ENCODE measurements around the gene KDM2B.

KDM2B gene

DNA sequence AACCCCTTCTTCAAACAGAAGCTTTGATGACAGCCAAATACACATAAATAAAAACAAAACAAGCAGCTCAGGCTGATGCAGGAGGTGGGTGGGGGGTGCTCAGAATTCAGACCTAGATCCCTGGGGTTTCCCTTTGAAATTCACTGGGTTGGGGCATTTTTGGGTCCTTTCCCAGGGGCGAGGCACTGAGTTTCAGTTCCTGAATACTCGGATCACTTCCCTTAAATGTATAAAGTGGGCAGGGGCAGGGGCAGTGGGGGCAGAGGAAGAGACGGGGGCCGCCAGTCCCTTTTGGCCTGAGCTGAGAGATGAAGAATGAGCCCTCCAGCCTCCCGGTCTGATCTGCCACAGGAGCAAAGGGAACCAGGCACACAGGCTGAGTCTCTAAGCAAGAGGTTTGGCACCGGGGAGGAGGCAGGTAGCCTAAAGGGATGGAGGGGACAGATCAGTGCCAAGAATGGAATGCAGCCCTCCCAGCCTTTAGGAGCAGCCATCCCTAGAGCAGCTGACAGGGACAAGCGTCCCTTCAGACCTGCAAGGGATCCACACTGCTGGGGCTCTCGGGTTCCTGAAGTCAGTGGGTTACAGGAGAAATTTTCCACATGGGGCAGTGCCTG, 20.3 kb downstream of the KDM2B start:
- no peak for DNase-seq

DNA sequence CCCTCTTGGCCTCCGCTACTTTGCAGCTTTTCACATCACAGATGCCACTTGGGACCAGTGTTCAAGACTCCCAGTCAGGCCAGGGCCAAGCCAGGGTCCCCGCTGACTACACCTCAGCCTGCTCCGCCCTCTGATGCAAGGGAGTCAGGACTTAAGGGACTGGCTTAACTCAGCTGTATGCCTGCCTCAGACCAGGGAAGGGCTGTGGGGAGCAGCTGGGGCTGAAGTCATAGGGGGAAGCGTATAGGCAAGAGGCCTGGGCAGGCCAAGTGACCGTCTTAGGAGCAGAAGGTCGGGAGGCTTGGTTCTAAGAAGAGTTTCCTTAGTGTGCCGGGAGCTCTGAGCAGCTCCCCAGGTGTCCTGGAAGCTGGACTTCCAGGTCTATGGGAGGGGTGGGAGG, 21.9 kb downstream of the KDM2B start:
- DNase-seq: no peak

DNA sequence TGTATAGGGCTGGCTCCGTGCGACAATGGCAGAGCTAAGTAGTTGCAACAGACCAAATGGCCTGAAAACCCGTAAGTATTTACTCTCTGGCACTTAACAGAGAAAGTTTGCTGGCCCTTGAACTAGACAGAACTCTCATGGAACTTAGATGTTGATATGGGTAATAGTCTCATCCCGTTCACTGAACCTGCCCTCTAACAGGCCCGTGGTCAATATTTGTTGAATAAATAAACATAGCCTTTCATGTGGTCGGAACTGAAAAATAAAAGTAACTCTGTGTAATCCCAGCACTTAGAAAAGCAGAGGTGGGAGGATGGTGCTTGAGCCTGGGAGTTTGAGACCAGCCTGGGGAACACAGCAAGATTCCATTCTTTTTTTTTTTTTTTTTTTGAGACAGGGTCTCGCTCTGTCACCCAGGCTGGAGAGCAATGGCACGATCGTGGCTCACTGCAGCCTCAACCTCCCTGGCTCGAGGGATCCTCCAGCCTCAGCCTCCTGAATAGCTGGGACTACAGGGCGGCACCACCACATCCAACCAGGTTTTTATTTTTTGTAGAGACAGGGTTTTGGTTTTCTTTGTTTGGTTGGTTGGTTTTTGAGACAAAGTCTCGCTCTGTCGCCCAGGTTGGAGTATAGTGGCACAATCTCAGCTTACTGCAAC, 29.7 kb downstream of the KDM2B start:
- no peak for DNase-seq

DNA sequence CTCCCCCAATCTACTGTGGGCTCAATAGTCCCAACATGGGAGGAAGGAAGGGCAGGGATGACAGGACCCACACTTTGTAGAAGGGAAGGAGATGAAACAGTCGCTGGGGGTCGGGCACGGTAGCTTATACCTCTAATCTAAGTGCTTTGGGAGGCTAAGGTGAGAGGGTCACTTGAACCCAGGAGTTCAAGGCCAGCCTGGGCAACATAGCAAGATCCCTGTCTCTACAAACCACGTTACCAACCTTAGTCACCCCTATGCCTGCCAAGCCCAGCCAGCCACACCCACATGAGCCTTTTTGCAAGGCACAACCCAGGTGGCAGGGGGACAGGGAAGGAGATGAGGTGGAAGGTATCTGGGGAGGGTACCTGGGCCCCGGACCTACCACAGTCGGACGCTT, 31.7 kb downstream of the KDM2B start:
- DNase-seq: no peak

DNA sequence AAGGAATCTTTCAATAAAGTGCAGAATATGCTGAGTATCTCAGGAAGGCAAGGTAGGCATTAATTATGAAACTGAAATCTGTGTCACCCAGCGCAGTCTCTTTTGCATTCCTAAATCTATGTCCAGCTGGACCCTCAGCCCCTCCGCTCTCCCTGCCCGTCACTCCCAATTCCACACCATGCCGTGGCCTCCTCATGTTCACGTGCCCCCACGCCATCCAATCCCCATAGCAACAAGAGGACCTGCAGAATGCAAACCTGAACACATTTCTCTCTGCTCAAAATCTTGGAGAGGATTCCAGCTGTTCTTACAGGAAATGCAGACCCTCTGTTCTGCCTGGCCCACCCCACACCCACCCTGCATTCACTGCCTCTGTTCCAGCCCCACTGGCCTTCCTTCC, 35.3 kb downstream of the KDM2B start:
- no peak for DNase-seq

DNA sequence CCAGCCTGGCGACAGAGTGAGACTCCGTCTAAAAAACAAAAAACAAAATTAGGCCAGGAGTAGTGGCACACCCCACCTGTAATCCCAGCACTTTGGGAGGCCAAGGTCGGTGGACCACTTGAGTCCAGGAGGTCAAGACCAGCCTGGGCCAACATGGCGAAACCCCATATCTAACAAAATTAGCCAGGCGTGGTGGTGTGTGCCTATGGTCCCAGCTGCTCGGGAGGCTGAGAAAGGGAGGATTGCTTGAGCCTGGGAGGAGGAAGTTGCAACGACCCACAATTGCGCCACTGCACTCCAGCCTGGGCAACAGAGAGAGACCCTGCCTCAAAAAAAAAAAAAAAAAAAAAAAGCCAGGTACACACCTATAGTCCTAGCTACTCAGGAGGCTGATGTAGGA, 37.0 kb downstream of the KDM2B start:
- no peak for DNase-seq

DNA sequence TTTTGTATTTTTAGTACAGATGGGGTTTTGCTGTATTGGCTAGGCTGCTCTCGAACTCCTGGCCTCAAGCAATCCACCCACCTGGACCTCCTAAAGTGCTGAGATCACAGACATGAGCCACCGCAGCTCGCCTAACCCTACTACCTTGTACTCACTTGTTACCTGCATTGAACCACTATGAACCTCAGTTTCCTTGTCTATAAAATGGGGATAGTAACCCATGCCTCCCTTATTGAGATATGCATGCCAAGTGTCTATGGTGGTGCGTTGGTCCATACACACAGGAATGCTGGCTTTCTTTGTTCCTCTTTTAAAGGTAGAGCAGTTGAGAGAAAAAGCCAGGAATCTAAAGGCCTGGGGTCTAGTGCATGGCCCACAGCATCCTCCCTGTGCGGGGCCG, 40.9 kb downstream of the KDM2B start:
- no peak for DNase-seq

DNA sequence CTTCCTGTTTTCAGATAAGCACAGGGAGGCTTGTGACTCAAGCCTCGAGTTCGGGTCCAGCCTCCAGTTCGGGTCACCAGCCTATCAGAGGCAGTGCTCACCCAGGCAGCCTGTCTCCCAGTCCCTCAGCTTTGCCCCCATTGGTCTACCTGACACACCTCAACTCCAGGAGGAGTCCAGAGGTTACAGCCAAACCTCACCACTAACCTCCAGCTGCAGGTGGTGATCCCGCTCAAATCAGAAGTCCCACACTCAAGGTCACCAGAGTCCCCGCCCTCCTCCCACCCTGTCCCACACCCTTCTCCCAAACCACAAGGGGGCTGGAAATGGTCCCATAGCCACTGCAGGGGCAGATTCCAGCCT, 42.1 kb downstream of the KDM2B start:
- no peak for DNase-seq

DNA sequence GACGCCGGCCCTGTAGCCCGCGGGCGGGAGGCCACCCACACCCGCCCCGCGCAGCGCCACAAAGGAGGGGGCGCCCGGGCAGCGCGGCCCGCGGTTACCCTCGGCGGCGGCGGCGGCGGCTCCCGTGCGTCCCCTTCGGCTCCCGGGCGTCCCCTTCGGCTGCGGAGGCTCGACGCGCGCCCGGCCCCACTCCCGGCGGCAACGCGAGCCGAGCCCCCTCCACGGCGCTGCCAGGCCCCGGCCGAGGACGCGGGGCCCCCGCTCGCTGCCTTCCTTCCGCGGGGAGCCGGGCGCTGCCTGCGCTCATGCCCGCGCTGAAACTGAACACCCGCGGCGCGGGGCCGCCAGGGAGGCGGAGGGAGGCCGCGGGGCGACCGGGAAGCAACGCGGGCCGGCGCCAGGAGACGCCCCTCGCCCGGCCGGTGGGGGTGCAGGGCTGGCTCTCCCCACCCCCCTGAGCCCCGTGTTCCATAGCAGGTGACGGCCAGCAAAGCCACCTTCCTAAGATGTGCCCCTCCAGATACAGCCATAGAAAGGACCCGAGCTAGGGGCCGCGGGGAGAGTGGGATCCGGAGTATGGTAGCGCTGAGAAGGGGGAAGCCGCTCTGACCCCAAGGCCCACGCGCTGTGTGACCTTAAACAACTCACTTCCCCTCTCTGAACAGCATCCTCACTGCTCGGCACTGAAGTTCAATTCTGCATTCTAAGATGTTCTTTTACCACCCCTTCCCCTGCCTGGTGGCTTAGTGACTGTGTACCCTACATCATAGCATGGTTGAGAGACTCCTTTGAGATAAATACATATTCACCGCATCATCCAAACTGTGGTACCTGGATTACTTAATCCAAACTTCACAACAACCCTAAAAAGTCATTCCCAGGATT, 42.8 kb downstream of the KDM2B start:
- DNase-seq: peak; percentile 18 to 22

DNA sequence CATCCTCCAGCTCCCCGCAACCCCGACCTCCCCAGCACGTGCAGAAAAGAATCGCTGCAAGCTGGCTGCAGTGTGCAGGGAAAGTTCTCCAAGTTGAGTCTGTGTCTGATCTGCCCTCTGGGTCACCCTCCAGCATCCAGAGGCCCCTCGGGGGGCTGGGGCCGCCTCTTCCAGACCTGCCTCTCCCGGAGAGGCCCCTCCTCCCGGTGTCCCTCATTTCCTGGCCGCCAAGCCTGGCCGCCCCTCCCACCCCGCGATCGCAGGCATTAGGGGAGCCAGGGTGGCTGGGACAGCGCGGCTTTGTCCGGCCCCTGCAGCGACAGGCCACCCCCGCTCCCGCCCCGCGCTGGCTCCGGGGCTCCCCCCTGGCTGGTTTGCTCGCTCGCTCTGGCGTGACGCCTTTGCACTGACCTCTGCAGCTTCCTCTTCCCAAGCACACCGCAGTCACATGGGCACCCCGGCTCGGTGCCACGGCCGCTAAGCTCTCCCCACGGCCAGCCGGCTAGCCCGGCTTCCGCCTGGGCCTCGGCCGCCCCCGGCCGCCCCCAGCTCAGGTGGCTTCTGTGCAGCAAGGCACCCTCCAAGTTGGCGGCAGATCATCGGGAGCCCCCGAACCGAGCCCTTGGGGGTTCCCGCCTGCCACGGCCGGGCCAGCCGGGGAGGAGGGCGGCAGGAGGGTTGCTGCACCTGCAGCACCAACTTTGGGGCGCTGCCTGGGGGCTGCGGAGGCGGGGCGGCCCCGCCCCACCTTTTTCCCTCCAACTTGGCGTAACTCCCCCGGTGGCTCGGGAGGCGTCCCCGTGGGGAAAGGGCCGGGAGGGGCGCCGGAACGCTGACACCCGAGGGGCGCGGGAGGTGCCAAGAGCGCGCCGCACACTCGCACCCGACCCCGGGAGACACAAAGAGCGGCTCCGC, 43.7 kb downstream of the KDM2B start:
- peak; percentile 77 to 79 for DNase-seq

DNA sequence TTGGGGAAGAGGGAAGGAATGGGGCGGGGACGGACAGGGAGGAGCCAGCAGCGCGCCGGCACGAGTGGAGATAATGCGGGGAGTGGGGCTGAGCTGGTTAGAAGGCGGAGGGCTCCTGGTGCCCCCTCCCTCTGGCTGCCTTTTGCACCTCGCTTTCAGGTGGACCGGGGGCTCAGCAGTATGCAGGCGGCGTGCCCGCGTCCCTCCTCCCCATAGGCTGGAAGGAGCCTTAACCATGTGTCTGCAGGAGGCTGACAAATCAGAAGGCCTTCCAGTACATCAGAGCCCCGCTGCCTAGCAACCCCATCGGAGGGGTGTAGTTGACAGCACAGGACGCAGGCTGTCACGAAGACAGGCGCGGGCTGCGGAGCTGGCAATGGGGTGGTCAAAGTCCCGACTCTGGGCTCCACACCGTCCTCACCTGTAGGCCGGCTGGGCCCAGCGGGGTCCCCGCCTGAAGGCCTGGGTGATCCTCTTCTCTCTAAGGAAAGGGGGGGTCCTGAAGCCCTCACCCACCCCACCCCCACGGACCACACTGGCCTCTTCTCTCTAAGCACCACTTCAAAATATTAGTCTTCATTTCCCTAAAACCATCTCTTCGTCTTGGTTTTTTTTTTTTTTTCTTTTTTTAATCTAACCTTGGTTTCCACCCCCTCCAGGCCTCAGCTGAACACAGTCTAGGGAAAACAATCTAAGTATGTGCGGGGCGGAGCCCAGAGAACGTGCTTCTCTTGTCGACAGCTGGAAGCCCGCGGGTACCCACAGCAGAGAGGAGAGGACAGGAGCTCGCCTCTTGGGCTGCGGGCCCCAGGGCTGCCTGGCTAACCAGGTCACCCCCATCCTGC, 44.5 kb downstream of the KDM2B start:
- peak; percentile 41 to 65 for DNase-seq

DNA sequence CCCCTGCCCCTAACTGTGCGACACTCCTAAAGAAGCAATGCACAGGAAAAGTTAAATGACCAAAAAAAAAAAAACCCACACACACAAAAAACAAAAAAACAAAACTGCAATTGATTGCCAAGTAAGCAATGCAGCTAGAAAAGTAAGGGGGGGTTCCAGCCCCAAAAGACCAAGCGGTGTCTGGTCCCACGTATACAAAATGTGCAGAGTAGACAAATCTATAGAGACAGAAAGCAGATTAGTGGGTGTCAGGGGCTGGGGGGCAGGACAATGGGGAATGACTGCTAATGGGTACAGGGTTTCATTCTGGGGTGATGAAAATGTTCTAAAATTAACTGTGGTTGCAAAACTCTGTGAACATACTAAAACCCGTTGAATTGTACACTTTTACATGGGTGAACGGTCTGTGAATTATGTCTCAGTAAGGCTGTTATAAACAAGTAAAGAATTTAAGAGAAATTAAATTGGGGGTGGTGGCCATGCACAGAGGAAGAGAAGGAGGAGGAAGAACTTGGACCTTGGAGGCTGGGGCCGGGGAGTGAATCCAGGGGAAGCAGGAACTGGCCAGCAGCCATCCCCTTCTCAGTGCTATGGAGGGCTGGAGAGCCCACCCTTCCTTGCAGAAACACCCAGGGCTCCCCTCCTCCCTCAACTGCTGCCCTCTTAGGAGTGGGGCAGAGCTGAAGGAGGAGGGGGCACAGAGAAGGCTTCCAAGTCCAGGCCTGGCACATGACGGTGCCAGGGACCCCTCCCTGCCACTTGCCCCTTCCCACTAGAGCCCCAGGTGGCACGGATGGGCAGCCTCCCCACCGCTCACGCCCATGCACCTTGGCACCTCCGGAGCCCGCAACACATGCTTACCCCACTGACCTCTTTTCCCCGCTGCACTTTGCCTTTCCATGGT, 45.4 kb downstream of the KDM2B start:
- DNase-seq: no peak

DNA sequence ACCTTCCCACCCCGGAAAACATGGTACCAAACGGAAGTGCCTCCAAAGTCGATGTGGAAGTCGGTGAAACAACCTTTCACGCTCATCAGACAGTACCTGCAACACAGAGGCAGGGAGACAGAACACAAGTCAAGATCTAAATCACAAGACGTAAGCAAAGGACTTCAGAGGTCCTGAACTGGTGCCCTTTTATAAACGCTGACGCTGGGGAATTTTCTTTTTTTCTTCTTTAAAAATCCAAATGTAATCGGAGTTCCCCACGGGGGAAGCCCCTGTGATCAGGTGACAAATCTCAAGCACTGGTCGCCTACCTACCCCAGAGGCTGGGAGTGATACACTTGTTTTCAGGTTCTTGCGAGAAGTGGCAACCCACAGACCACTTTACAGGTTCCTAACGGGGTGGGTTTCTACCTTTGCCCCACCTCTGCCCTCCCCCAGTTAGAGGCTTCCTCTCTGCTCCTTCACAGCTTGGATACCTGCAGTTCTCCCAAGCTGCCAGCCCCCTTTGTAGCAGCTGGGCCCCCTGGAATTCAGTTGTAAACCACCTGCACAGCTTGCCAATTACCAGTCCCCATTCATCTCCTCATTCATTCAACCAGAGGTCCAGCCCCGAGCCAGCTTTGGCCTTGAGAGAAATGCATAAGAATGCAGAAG, 46.2 kb downstream of the KDM2B start:
- DNase-seq: no peak

DNA sequence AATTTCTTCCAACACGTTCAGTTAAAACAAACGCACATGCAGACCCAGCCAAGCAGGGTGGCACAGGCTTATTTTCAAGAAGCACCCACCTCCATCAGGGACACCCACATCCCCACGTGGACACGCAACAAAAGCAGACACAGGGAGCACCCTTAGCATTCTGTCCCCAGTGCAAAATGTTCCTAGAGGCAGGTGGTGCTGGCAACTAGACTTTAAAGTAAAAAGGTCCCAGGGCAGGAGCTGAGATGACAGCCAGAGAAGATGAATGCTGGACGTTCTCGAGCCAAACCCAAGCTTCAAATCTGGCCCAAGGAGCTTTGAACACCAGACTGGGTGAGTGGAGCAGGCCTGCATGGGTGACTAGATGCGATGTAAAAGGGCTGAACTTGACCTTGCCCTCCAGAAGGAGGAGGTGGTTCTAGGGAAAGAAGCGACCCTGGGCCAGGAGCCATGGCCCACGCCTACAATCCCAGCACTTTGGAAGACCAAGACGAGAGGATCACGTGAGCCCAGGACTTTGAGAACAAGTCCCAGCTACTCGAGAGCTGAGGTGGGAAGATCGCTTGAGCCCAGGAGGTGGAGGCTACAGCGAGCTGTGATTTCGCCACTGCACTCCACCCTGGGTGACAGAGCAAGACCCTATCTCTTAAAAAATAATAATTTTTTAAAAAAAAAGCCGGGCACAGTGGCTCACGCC, 47.3 kb downstream of the KDM2B start:
- no peak for DNase-seq

DNA sequence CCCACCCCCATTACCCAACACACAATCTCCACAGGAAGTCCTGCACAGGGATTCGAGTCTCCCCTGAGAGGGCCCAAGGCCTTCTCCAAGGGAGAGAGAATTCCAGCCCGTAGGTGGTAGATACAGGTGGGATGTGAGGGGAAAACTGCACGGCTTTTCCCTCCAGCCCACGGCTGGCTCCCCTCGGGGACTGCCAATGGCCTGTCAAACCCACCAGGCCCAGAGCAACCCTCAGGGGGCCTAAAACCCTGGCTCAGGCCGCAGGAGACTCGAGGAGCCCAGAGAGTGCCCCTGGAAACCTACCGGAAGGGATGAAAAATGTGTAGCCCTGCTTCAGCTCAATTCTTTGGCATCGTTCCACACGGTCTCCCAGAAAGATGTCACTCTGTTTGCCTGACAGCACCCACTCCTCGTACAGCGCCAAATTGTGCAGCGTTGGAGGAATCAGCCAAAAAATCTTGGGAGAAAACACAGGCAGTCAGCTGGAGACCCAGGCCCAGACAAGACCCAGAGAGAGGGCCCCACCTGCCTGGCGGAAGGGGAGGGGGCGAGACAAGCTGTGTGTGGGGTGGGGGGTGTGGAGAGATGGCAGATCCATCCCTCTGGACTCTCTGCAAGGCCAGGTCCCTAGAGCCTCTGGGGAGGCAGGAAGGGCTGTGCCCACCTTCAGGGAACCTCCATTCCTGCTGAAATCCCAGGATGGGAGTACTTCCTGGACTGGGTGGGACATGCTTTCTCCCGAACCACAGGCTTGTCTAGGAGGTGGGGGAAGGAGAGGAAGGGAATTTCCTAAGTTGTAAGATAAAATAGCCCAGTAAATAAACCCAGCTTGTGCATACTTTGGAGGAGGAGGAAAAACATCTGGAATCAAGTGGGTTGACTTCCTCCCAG, 48.1 kb downstream of the KDM2B start:
- no peak for DNase-seq

DNA sequence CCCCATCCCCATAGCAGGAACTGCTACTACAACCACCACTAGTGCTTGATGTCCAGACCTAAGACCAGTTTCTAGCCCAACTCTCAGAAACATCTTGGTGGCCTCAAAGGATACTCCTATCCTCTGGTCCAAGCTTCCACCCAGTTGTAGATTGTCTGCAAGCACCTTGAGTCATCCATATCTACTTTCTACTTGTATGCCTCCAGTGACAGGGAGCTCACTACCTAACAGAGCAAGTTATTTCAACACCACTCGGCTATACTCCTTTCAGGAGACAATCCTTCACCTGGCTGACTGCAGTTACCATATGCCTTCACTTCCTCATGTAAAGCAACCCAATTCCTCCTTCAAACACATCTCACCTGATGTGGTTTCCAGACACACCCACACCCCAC, 49.5 kb downstream of the KDM2B start:
- DNase-seq: no peak

DNA sequence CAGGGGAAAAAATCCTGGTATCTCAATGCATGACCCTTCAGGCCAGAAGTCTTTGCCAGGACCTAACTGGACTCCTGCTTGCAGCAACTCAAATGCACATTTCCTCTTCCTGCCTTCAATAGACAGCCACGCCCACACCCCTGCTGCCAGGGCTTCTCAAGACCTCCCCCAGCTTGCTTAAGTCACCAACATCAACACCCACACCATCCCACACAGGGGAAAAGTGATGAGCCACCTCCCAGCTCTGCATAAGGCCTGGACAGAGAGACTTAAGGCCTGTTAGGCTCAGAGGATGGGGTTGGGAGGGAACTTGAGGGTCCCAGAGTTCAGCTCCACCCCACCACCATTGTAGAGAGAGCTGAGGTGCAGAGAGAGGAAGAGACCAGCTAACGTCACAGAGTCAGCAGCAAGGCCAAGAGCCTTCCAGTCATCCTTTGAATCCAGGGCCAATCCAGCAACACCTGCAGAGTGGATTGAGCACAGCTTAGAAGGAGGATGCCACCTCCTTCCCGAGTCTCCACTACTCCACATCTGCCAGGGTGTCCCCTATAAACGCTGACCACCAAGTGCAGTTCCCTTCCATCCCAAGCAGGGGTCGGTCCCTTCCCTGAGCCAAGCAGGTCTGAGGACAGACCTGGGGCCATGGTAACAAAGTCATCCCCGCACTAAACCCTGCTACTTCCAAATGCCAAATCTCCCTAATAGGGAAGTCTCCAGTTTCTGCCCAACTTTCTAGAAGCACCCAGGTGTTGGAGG, 50.0 kb downstream of the KDM2B start:
- DNase-seq: peak; percentile 82 to 85

DNA sequence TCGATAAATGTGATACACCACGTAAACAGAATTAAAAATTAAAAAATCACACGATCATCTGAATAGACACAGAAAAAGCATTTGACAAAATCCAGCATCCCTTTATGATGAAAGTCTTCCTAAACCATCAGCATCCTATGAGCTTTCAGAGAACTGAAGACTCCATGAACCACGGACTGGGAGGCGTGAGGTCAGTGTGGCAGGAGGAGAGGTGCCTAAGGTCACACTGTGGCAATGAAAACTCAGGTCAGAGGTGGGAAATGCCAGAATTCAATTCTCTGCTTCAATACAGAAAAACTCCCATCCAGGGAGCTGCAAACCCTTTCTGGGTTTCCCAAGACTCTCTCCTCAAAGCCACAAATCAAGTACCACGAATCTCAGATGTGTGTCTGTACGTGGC, 51.6 kb downstream of the KDM2B start:
- DNase-seq: no peak
